K562 (cell line): ENCODE measurements around the gene TTC23L. TPM values are rescaled to one million over a fixed set of nuclear protein-coding genes. Genes with fewer than 3 reads are reported as not detected.

Experiments used
- ATF1 ChIP-seq, 2 experiments: fragments of 450-650 bp in 1 of 2; IDR thresholded peaks; 2 replicates each; pipeline ENCODE4 v1.6.1; 2016; ENCODE audit warnings: missing compliant biosample characterization in 1 of 2, missing genetic modification characterization in 1 of 2
- DDX20 ChIP-seq: fragments of 450-650 bp; IDR thresholded peaks from 2 replicates; pipeline ENCODE4 v1.6.1; 2016; ENCODE audit warnings: missing genetic modification characterization, low read depth, mild to moderate bottlenecking, missing compliant biosample characterization, moderate library complexity
- FUS ChIP-seq: fragments of 200-400 bp; formaldehyde crosslinking; optimal IDR thresholded peaks from 2 replicates; pipeline ENCODE3; 2017; ENCODE audit warnings: low read depth, low read length
- HSF4 ChIP-seq: fragments of 250-450 bp; sonication (Bioruptor Pico); IDR thresholded peaks from 2 replicates; pipeline ENCODE4 v2.1.2; 2022; ENCODE audit warnings: mild to moderate bottlenecking, moderate library complexity, borderline replicate concordance
- JUND ChIP-seq, 2 experiments: IDR thresholded peaks; 2 replicates in 1 of 2; 3 replicates in 1 of 2; pipeline ENCODE4 v1.6.1; 2011; ENCODE audit warnings: borderline replicate concordance in 2 of 2, low read depth in 2 of 2, low read length in 2 of 2, improper control_type of control experiment in 1 of 2, missing biosample characterization in 1 of 2, missing genetic modification characterization in 1 of 2, missing genetic modification reagents in 1 of 2
- L3MBTL2 ChIP-seq: fragments of 450-650 bp; IDR thresholded peaks from 2 replicates; pipeline ENCODE4 v1.6.1; 2016; ENCODE audit warnings: mild to moderate bottlenecking, moderate library complexity
- MCM3 ChIP-seq: fragments of 450-650 bp; IDR thresholded peaks from 2 replicates; pipeline ENCODE4 v1.6.1; 2016
- MYBL2 ChIP-seq, 2 experiments: fragments of 450-650 bp in 1 of 2; sonication (generic) in 1 of 2; formaldehyde crosslinking in 1 of 2; IDR thresholded peaks; 2 replicates each; pipeline versions ENCODE4 v1.6.1 to v1.8.1; 2017 to 2022; ENCODE audit warnings: borderline replicate concordance in 1 of 2, inconsistent platforms in 1 of 2, low read depth in 1 of 2, mild to moderate bottlenecking in 1 of 2, missing genetic modification reagents in 1 of 2, moderate library complexity in 1 of 2
- NBN ChIP-seq: fragments of 450-650 bp; IDR thresholded peaks from 2 replicates; pipeline ENCODE4 v1.6.1; 2016; ENCODE audit warnings: low read depth, mild to moderate bottlenecking
- NONO ChIP-seq, 2 experiments: fragments of 200-400 bp in 1 of 2; fragments of 450-650 bp in 1 of 2; formaldehyde crosslinking in 1 of 2; IDR thresholded peaks; 2 replicates each; pipeline ENCODE4 v1.6.1; 2017; ENCODE audit warnings: low read depth in 2 of 2, mild to moderate bottlenecking in 2 of 2, moderate library complexity in 2 of 2, low read length in 1 of 2
- NR2C2 ChIP-seq, 2 experiments: fragments of 200-800 bp in 1 of 2; sonication (Bioruptor generic) in 1 of 2; sonication (generic) in 1 of 2; formaldehyde crosslinking in 1 of 2; IDR thresholded peaks; 2 replicates each; pipeline versions ENCODE4 v1.6.1 to v1.8.0; 2016 to 2022; ENCODE audit warnings: mild to moderate bottlenecking in 1 of 2, missing compliant biosample characterization in 1 of 2, missing genetic modification characterization in 1 of 2, missing genetic modification reagents in 1 of 2
- POLR2B ChIP-seq: fragments of 450-650 bp; IDR thresholded peaks from 2 replicates; pipeline ENCODE4 v1.6.1; 2018; ENCODE audit warnings: low read depth; ENCODE audit not compliant: partially characterized antibody
- POLR2G ChIP-seq: fragments of 200-400 bp; formaldehyde crosslinking; IDR thresholded peaks from 2 replicates; pipeline ENCODE4 v1.6.1; 2017; ENCODE audit warnings: low read depth, mild to moderate bottlenecking, antibody characterized with exemption, low read length, moderate library complexity
- PYGO2 ChIP-seq: fragments of 450-650 bp; IDR thresholded peaks from 2 replicates; pipeline ENCODE4 v1.6.1; 2016; ENCODE audit warnings: mild to moderate bottlenecking, missing genetic modification characterization, moderate library complexity, missing compliant biosample characterization
- THRAP3 ChIP-seq: fragments of 450-650 bp; IDR thresholded peaks from 2 replicates; pipeline ENCODE4 v1.6.1; 2016; ENCODE audit warnings: mild to moderate bottlenecking, inconsistent platforms, borderline replicate concordance
- TRIM24 ChIP-seq, 2 experiments: fragments of 450-650 bp; IDR thresholded peaks; 2 replicates each; pipeline ENCODE4 v1.6.1; 2016
- XRCC4 ChIP-seq: IDR thresholded peaks from one replicate; pipeline ENCODE4 v1.6.1; 2011; ENCODE audit not compliant: insufficient read depth, insufficient read length; ENCODE audit errors: extremely low read depth
- ZNF121 ChIP-seq: sonication (generic); formaldehyde crosslinking; conservative IDR thresholded peaks from 2 replicates; pipeline ENCODE4 v1.8.0; 2022; ENCODE audit warnings: missing genetic modification reagents
- ZNF444 ChIP-seq: fragments of 250-450 bp; sonication (Bioruptor Pico); IDR thresholded peaks from 2 replicates; pipeline ENCODE4 v1.4.0; 2020; ENCODE audit warnings: mild to moderate bottlenecking, moderate library complexity
- ZNF695 ChIP-seq: fragments of 450-650 bp; formaldehyde crosslinking; IDR thresholded peaks from 2 replicates; pipeline ENCODE4 v1.4.0; 2020; ENCODE audit warnings: mild to moderate bottlenecking, moderate library complexity
- ZSCAN29 ChIP-seq: fragments of 450-650 bp; IDR thresholded peaks from 2 replicates; pipeline ENCODE4 v1.6.1; 2017
- polyA plus RNA-seq, 8 experiments: library from polyadenylated mRNA; depleted of rRNA in 4 of 8; stranded (reverse) in 5 of 8; unstranded in 3 of 8; fragments of >200 nt; fragmentation: Nextera tagmentation in 2 of 8; fragmentation: Illumina TruSeq in 1 of 8; extraction: Ambion mirVana in 2 of 8; extraction: Trizol in 1 of 8; gene quantifications; 2 replicates each; pipeline versions ENCODE4 v1.2.1 to v1.2.3, GENCODE V29; 2011 to 2014; ENCODE audit warnings: inconsistent platforms in 1 of 8, missing spikeins in 1 of 8
- total RNA-seq, 7 experiments: library from RNA; depleted of rRNA in 6 of 7; stranded (reverse); fragments of >200 nt in 6 of 7; fragmentation: Illumina TruSeq in 2 of 7; extraction: Trizol in 2 of 7; gene quantifications; 2 replicates each; pipeline versions ENCODE4 v1.2.1 to v1.2.3, GENCODE V29; 2011 to 2021; ENCODE audit warnings: low replicate concordance in 1 of 7
- TF ChIP-seq, protein P1 (sequence below): fragments of 250-450 bp; sonication (Bioruptor Pico); IDR thresholded peaks from 2 replicates; pipeline ENCODE4 v1.4.0; 2020; ENCODE audit warnings: mild to moderate bottlenecking
- TF ChIP-seq, protein P2 (sequence below): fragments of 450-650 bp; formaldehyde crosslinking; IDR thresholded peaks from 2 replicates; pipeline ENCODE4 v1.4.0; 2022; ENCODE audit warnings: missing genetic modification characterization
- TF ChIP-seq, protein P3 (sequence below): fragments of 250-450 bp; sonication (Bioruptor Pico); IDR thresholded peaks from 2 replicates; pipeline ENCODE4 v1.8.0; 2021; ENCODE audit warnings: mild to moderate bottlenecking, moderate library complexity

TTC23L gene
- total and polyA plus RNA-seq, 9 of the 15 experiments (the other 6 are each of a cell fraction or from before 2014, with no cell fraction given) = 0.03 to 0.32 (median 0.14) TPM; not detected in 2

DNA sequence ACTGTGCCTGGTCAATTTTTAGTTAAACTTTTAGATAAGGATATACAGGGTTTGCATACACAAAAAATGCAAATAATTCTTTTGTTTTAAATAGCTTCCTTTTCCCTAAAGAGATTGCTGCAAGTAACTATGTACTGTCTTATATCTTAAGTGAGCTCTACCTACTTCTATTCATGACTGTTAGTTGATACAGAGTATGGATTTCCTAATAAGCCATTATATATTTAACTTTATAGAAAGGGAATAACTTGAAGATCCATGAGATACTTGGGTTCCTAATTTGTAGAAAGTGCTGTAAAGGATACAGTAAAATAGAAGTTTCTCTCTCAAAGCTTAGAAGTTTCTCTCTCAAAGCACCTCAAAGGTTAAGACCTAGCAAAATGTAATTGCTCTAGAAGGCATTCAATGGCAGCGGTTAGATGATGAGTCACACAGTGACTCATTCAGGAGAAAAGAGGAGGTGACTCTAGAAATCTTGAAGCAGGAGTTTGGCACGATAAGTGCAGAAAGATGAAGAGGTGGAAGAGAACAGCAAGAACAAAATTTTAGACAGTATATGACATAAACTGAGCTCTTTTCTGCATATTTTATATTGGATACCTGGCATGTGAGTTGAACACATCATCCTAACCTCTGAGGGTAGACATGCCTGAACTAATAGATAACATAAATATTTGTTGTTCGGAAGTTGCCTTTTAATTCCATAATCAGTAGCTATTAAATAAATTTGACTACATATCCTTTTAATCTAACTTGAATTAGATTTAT lies 84.9 kb downstream of the TTC23L start (continued):
- no peak for TF ChIP-seq THRAP3
- no peak for TF ChIP-seq XRCC4
- no peak for TF ChIP-seq FUS
- TF ChIP-seq DDX20 (tag) = no peak
- TF ChIP-seq ZNF444 = no peak
- TF ChIP-seq HSF4 (CRISPR knock-in tag) = no peak
- no peak for TF ChIP-seq NR2C2 (CRISPR knock-in tag; IDR thresholded peaks at IDR 0.05)
- TF ChIP-seq NR2C2 (tag; IDR thresholded peaks at IDR 0.05) = no peak
- no peak for TF ChIP-seq NONO (IDR thresholded peaks at IDR 0.05; ENCODE audit: low read depth in 2 of 2, low read length in 1 of 2)
- TF ChIP-seq POLR2B = no peak
- peak in 1 of 2 experiments; percentile 67; a peak in 3 of 4 replicates for TF ChIP-seq TRIM24 (IDR thresholded peaks at IDR 0.05)
- TF ChIP-seq MYBL2 (IDR thresholded peaks at IDR 0.05; ENCODE audit: low read depth) = no peak; the same call in 1 of the 2 replicates
- no peak for TF ChIP-seq MYBL2 (CRISPR knock-in tag; IDR thresholded peaks at IDR 0.05; ENCODE audit: borderline replicate concordance)
- TF ChIP-seq PYGO2 = no peak
- no peak for TF ChIP-seq L3MBTL2
- TF ChIP-seq POLR2G = no peak
- TF ChIP-seq MCM3 = no peak
- no peak for TF ChIP-seq ZSCAN29
- TF ChIP-seq, protein P1, sequence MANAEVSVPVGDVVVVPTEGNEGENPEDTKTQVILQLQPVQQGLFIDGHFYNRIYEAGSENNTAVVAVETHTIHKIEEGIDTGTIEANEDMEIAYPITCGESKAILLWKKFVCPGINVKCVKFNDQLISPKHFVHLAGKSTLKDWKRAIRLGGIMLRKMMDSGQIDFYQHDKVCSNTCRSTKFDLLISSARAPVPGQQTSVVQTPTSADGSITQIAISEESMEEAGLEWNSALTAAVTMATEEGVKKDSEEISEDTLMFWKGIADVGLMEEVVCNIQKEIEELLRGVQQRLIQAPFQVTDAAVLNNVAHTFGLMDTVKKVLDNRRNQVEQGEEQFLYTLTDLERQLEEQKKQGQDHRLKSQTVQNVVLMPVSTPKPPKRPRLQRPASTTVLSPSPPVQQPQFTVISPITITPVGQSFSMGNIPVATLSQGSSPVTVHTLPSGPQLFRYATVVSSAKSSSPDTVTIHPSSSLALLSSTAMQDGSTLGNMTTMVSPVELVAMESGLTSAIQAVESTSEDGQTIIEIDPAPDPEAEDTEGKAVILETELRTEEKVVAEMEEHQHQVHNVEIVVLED = no peak
- TF ChIP-seq, protein P2, sequence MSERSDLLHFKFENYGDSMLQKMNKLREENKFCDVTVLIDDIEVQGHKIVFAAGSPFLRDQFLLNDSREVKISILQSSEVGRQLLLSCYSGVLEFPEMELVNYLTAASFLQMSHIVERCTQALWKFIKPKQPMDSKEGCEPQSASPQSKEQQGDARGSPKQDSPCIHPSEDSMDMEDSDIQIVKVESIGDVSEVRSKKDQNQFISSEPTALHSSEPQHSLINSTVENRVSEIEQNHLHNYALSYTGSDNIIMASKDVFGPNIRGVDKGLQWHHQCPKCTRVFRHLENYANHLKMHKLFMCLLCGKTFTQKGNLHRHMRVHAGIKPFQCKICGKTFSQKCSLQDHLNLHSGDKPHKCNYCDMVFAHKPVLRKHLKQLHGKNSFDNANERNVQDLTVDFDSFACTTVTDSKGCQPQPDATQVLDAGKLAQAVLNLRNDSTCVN (CRISPR knock-in tag) = no peak
- TF ChIP-seq JUND (IDR thresholded peaks at IDR 0.05; ENCODE audit: borderline replicate concordance, low read depth, low read length) = peak; percentile 100
- peak; percentile 100 for TF ChIP-seq JUND (tag; IDR thresholded peaks at IDR 0.05; ENCODE audit: borderline replicate concordance, low read depth, low read length)
- TF ChIP-seq ATF1 (CRISPR knock-in tag; IDR thresholded peaks at IDR 0.05) = no peak
- peak; percentile 74 for TF ChIP-seq ATF1 (tag; IDR thresholded peaks at IDR 0.05)
- TF ChIP-seq NBN = 0 out of 2 replicates have a peak, but pooled peaks have one; percentile 78
- TF ChIP-seq ZNF695 (CRISPR knock-in tag) = no peak
- TF ChIP-seq, protein P3, sequence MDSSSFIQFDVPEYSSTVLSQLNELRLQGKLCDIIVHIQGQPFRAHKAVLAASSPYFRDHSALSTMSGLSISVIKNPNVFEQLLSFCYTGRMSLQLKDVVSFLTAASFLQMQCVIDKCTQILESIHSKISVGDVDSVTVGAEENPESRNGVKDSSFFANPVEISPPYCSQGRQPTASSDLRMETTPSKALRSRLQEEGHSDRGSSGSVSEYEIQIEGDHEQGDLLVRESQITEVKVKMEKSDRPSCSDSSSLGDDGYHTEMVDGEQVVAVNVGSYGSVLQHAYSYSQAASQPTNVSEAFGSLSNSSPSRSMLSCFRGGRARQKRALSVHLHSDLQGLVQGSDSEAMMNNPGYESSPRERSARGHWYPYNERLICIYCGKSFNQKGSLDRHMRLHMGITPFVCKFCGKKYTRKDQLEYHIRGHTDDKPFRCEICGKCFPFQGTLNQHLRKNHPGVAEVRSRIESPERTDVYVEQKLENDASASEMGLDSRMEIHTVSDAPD (CRISPR knock-in tag) = no peak
- TF ChIP-seq ZNF121 = no peak
